MM.1S (cell line): Measurements from ENCODE around the gene IL1RL1.

Source experiments
- DNase-seq: peaks from one replicate; pipeline ENCODE4 v3.0.0-alpha.2; 2015
- H2AFZ ChIP-seq: fragments of 300-600 bp; sonication (generic); 2 replicates; pipeline ENCODE4 v1.6.0; 2016; ENCODE audit warnings: antibody characterized with exemption, low read length
- H3F3A ChIP-seq: fragments of 300-600 bp; sonication (generic); 2 replicates; pipeline ENCODE4 v1.6.1; 2016; ENCODE audit warnings: mild to moderate bottlenecking, antibody characterized with exemption, low read length, moderate library complexity, mixed read lengths; ENCODE audit not compliant: insufficient read depth
- H3K27ac ChIP-seq: fragments of 300-600 bp; sonication (generic); 2 replicates; pipeline ENCODE4 v1.5.1; 2016; ENCODE audit warnings: mild to moderate bottlenecking, low read length
- H3K27me3 ChIP-seq: fragments of 300-600 bp; sonication (generic); replicated peaks from 2 replicates; pipeline ENCODE4 v1.6.0; 2016; ENCODE audit warnings: low read length; ENCODE audit not compliant: insufficient read depth
- H3K36me3 ChIP-seq: fragments of 300-600 bp; sonication (generic); replicated peaks from 2 replicates; pipeline ENCODE4 v1.6.1; 2016; ENCODE audit warnings: mild to moderate bottlenecking, low read length, mixed read lengths; ENCODE audit not compliant: insufficient read depth
- H3K4me1 ChIP-seq: fragments of 300-600 bp; sonication (generic); 2 replicates; pipeline ENCODE4 v1.6.1; 2016; ENCODE audit warnings: low read length, mixed read lengths
- H3K4me2 ChIP-seq: fragments of 300-600 bp; sonication (generic); 2 replicates; pipeline ENCODE4 v1.6.0; 2016; ENCODE audit warnings: low read depth, low read length
- H3K4me3 ChIP-seq: fragments of 300-600 bp; sonication (generic); 2 replicates; pipeline ENCODE4 v1.5.1; 2016; ENCODE audit warnings: low read length, mixed read lengths
- H3K79me2 ChIP-seq: fragments of 300-600 bp; sonication (generic); 2 replicates; pipeline ENCODE4 v1.6.1; 2016; ENCODE audit warnings: mixed run types, low read length, mixed read lengths
- H3K9ac ChIP-seq: fragments of 300-600 bp; sonication (generic); 2 replicates; pipeline ENCODE4 v1.6.1; 2016; ENCODE audit warnings: low read length, mixed read lengths
- H3K9me2 ChIP-seq: fragments of 300-600 bp; sonication (generic); replicated peaks from 2 replicates; pipeline ENCODE4 v1.6.1; 2016; ENCODE audit warnings: mild to moderate bottlenecking, low read length, mixed read lengths; ENCODE audit not compliant: insufficient read depth
- H3K9me3 ChIP-seq: fragments of 300-600 bp; sonication (generic); replicated peaks from 2 replicates; pipeline ENCODE4 v1.6.1; 2016; ENCODE audit warnings: mild to moderate bottlenecking, low read length, mixed read lengths; ENCODE audit not compliant: insufficient read depth
- H4K20me1 ChIP-seq: fragments of 300-600 bp; sonication (generic); 2 replicates; pipeline ENCODE4 v1.6.1; 2016; ENCODE audit warnings: mild to moderate bottlenecking, low read length, moderate library complexity, mixed read lengths; ENCODE audit not compliant: insufficient read depth
- EZH2 ChIP-seq: fragments of 300-600 bp; sonication (generic); optimal IDR thresholded peaks from 2 replicates; pipeline ENCODE3; 2017; ENCODE audit warnings: low read depth, mild to moderate bottlenecking, antibody characterized with exemption, low read length, mixed read lengths
- EZH2phosphoT487 ChIP-seq: fragments of 300-600 bp; sonication (generic); IDR thresholded peaks from 2 replicates; pipeline ENCODE4 v1.6.1; 2018; ENCODE audit warnings: antibody characterized with exemption, low read length
- TF ChIP-seq, protein P1 (sequence below): fragments of 300-600 bp; sonication (generic); IDR thresholded peaks from 2 replicates; pipeline ENCODE4 v1.5.1; 2016; ENCODE audit warnings: antibody characterized with exemption, low read length, mixed read lengths

The IL1RL1 gene

DNA sequence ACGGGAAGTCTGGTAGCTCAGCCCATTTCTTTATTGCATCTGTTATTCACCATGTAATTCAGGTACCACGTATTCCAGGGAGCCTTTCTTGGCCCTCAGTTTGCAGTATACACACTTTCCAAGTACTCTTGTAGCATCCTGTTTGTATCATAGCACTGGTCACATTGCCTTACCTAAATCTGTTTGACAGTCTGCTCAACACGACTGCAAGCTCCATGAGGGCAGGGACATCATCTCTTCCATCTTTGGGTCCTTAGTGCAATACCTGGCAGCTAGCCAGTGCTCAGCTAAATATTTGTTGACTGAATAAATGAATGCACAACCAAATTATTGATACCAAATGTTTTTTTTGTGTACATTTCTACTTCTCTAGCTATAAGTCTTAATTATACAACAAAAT is 33.0 kb downstream of the IL1RL1 start:
- H3K4me3 ChIP-seq, result no peak overlapping the region
- no peaks in the 10 kb centered on the region; the same call in 1 of the 2 replicates for H3F3A ChIP-seq
- TF ChIP-seq EZH2phosphoT487 (no peak), EZH2 (no peak)
- TF ChIP-seq, protein P1, sequence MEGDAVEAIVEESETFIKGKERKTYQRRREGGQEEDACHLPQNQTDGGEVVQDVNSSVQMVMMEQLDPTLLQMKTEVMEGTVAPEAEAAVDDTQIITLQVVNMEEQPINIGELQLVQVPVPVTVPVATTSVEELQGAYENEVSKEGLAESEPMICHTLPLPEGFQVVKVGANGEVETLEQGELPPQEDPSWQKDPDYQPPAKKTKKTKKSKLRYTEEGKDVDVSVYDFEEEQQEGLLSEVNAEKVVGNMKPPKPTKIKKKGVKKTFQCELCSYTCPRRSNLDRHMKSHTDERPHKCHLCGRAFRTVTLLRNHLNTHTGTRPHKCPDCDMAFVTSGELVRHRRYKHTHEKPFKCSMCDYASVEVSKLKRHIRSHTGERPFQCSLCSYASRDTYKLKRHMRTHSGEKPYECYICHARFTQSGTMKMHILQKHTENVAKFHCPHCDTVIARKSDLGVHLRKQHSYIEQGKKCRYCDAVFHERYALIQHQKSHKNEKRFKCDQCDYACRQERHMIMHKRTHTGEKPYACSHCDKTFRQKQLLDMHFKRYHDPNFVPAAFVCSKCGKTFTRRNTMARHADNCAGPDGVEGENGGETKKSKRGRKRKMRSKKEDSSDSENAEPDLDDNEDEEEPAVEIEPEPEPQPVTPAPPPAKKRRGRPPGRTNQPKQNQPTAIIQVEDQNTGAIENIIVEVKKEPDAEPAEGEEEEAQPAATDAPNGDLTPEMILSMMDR, result no peak
- no peaks in the 10 kb centered on the region for H3K36me3 ChIP-seq
- no peak overlapping the region for H2AFZ ChIP-seq
- DNase-seq, result no peak
- H3K4me2 ChIP-seq, result no peak overlapping the region
- no peak overlapping the region for H3K27ac ChIP-seq
- no peaks in the 10 kb centered on the region for H4K20me1 ChIP-seq
- H3K27me3 ChIP-seq, result no peaks in the 10 kb centered on the region
- peaks cover 15% of the 10 kb centered on the region for H3K4me1 ChIP-seq
- no peaks in the 10 kb centered on the region for H3K79me2 ChIP-seq
- H3K9me2 ChIP-seq, result no peaks in the 10 kb centered on the region
- no peaks in the 10 kb centered on the region for H3K9me3 ChIP-seq
- H3K9ac ChIP-seq, result no peak overlapping the region

DNA sequence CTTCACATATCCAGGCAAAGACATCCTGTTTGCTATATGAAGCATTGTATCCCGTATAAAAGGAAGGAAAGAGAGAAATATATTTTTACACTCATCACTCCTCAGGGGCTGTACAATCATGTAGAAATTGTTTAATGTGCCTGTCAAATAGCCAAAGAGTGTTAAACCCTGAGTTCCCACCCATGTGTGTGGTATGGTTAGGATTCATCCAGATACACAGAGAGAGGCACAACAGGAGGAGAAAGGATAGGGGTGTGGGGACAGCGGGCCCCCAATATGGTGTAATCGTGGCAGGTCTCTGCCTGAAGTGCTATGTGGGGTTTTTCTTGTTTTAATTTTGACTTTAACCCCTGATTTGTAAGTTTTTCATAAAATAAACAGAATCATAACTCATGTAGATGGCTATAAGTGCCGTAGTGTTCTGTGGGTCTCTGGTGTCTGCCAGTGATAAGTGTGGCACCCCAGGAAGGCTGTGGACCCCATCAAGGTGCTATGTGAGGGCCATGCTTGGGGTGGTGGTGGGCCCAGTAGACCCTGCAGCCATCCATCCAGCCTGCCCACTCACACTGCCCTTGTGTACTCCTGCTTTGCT is 34.1 kb downstream of the IL1RL1 start:
- Histone ChIP-seq H2AFZ (no peak overlapping the region), H3K9me3 (no peaks in the 10 kb centered on the region), H3K4me1 (peaks cover 15% of the 10 kb centered on the region), H4K20me1 (no peaks in the 10 kb centered on the region), H3K4me3 (no peak overlapping the region), H3K9ac (no peak overlapping the region), H3K36me3 (no peaks in the 10 kb centered on the region), H3K79me2 (no peaks in the 10 kb centered on the region), H3K4me2 (no peak overlapping the region), H3F3A (no peaks in the 10 kb centered on the region; the same call in 1 of the 2 replicates), H3K27me3 (no peaks in the 10 kb centered on the region), H3K27ac (no peak overlapping the region), H3K9me2 (no peaks in the 10 kb centered on the region)
- TF ChIP-seq EZH2 (no peak), EZH2phosphoT487 (no peak)
- TF ChIP-seq, protein P1, result no peak
- no peak for DNase-seq

DNA sequence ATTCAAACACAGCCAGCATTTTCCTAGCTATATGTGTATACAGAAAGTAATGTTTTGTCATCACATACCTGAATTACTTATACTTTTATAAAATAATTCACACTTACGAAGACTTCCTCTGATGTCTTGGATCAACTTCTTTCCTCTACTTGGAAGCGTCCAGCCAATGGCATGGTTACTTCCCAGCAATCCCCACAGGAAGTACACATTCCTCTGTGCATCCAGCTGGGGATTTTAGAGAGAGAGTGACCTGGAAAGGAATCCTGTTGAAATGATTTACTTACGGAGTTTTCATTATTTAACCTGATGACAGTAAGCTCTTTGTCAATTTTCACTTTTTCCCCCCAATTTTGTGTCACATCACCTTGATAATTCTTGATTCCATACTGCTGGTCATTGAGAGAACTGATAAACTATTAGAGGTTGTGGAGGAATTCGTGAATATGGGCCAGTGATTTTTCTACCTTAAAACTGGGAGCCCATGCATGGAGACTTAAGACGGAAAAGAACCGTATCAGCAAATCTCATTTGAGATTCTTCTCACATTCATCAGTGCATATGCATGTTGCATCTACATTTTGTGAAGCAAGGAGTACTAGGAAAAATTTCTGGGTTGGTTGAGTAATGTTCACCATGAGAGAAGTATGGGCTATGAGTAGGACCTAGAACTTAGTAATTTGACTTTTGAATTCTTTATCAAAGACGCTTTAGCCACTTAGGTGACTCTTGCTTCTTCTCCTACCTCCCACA is 35.2 kb downstream of the IL1RL1 start:
- Histone ChIP-seq H3K79me2 (no peaks in the 10 kb centered on the region), H3K4me2 (no peak overlapping the region), H3K9ac (no peak overlapping the region), H3K4me1 (peaks cover 15% of the 10 kb centered on the region), H3K9me2 (no peaks in the 10 kb centered on the region), H3K4me3 (no peak overlapping the region), H3K27me3 (no peaks in the 10 kb centered on the region), H3K36me3 (no peaks in the 10 kb centered on the region), H3K27ac (no peak overlapping the region), H4K20me1 (no peaks in the 10 kb centered on the region), H3F3A (no peaks in the 10 kb centered on the region; the same call in 1 of the 2 replicates), H3K9me3 (no peaks in the 10 kb centered on the region), H2AFZ (no peak overlapping the region)
- DNase-seq, result no peak
- TF ChIP-seq, protein P1, result no peak
- no peak for TF ChIP-seq EZH2
- TF ChIP-seq EZH2phosphoT487, result no peak
